T-helper 2 cell (primary cell): ENCODE measurements around the gene LYRM9.
"Not testable (repeated sequence)": the region's sequence is repeated elsewhere in the genome, so short reads cannot be mapped to it uniquely, and the experiment has no call there.

Experiments
- DNase-seq, 5 experiments: peaks; one replicate each; pipeline versions ENCODE4 v3.0.0 to v3.0.0-alpha.2; 2012 to 2022

Gene LYRM9

DNA sequence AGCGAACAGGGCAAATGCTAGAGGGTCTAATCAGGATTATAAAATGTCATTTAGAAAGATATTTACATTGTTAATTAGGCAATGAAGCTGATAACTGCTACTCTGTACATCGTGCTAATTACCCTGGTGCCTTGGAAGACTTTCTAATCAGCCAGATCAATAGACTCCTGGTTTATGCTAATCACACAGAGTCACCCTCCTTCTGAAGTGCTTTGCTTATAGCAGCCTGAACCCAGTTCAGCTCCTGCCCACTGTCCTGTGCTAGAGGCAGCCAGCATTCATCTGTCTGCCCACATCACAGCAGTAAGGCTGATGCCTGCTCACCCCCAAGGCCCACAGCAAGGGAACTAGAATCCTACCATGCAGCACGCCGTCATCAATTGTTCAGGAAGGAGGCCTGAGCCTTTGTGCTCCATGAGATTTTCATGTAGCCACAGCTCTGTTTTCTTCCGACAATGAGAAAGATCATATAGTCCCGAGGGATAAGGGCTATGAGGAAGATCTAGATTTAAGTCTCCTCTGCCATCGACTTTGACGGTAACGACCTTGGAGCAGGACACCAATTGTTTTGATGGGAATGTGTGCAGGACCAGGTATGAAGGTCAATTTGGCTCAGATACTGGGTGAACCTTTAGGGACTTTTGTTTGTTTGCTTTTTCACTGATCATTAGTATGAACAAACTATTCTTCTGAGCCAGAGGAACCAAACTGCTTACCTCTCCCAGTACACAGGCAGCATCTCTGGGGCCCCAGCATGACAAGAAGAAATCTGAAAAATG lies 12.5 kb upstream of the LYRM9 start:
- no peak for DNase-seq

DNA sequence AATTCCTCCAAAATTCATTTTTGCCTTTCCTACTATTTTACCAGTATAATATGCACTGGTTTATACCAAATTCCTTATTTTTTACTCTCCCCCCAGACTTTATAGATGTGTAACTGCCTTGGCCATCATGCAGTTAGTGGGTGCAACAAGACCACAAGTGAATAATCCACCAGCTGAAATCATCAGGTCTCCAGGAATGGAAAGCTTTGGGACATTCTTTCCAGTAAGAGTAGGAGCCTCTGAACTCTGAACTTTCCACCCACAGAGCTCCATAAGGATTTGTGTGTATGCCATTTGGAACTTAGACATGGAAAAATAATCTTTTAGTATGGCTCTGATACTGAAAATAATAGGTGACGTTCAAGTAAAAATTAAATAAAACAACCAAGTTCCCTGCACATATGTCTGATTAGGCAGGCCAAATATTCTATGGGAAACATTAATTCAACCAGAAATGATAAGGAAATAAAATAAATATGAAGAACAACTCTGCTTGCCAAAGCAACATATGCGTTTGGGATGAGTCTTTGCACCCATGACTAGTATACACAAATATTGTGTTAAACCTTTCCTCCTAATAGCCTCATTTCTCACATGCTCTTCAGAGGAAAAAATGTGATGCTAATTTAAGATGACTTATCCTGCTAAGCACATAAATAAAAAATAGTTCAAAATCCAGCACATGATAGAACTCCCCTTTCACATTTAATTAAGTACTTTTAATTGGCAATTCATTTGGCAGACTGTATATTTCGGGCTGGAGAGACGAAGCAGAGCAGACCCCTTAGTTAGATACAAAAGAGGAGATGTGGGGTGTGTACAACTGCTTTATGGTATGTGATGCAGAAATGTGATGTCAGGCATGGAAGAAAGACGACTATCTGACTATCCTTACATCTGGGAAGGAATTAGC lies 11.6 kb upstream of the LYRM9 start:
- DNase-seq = no peak

DNA sequence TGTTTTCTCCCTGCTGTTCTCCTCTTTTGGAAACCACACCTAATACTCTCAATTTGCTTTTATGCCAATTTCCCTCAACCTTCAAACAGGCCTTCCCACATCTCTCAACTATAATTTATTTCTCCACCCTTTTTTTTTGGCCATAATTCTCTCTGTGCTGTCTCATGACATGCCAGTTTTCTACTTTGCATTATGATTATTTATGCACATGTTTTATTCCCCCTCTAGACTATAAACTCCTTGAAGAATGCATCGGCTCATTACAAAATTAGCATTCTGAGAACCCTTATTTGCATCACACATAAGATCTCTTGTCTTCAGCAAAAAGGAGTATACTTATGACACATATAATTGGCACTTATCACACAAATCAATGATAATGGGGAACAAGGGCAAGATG lies 10.9 kb upstream of the LYRM9 start:
- DNase-seq = no peak

DNA sequence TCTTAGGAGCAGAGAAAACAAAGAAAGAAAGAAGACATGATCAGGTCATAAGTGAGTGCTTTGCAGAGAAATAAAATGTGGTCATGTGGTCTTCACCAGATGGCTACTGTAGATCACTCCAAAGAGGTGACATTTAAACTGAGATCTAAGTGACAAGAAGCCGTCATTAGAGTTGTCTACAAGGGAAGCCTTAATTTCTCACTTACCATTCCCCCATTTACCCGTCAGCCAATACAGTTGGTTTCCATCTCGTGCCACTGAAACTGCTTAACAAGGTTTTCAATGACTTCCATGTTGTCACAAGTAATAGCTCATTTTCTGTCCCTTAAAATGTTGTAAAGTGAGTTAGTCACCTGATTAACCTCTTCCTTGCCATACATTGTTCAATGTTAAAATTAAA lies 6.4 kb upstream of the LYRM9 start:
- no peak for DNase-seq

DNA sequence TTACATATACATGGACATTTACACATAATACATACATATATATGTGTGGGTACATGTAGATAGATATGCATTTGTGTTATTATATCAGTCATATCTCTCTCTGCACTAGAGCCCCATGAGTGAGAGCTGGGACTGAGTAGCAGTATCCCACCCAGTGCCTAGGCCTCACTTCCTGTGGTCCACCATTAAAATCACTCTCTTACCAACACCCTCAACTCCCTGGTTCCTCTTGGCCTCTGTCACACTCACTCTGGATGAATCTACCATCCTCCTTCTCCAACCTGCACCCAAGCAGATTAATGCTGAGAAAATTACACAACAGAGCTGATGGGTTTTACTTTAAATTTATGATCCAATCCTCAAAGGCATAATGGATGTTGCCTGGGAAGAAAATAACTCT lies 4.9 kb upstream of the LYRM9 start:
- no peak for DNase-seq

DNA sequence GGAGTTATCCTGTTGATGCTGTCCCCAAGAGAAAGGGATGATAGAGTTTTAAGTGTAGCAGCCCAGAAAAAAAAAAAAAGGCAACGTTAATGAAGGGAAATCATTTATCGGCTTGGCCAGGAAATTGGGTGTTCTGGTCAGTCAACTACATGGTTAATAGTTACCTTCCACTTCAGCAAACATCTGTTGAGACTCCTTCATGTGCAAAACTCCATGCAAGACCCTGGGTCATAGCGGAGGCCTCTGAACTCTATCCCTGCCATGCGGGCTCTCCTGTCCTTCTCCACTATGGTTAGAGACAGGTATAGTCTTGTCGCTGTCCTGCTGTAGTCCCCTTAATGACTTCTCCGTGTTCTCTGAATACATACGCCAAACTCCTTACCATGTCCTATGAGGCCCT lies 3.5 kb upstream of the LYRM9 start:
- no peak for DNase-seq

DNA sequence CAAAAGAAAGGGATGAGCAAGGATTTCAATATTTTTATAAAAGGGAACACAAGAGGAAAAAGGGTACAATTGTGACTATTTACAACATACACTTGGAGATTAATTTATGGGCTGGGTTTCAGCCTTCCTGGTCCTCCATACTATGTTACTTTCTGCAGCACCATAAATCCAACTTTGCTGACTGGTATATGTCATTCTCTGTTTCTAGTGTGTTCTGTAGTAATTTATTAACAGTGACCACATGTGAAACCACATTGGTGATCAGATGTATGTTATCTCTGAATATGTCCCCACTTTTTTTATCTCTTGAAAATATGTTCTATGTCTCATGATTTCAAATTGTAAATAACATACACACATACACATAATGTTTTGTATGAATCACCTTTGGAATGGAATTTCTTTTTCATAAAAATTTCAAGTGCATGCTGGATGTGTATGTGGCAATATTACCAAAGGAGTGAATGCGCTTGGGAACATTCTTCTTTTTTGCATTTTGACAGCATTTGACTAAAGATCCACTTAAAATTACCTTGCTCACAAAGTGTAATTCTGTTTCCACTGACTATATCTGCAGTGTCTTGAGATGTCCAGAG lies 2.9 kb upstream of the LYRM9 start:
- DNase-seq = no peak

DNA sequence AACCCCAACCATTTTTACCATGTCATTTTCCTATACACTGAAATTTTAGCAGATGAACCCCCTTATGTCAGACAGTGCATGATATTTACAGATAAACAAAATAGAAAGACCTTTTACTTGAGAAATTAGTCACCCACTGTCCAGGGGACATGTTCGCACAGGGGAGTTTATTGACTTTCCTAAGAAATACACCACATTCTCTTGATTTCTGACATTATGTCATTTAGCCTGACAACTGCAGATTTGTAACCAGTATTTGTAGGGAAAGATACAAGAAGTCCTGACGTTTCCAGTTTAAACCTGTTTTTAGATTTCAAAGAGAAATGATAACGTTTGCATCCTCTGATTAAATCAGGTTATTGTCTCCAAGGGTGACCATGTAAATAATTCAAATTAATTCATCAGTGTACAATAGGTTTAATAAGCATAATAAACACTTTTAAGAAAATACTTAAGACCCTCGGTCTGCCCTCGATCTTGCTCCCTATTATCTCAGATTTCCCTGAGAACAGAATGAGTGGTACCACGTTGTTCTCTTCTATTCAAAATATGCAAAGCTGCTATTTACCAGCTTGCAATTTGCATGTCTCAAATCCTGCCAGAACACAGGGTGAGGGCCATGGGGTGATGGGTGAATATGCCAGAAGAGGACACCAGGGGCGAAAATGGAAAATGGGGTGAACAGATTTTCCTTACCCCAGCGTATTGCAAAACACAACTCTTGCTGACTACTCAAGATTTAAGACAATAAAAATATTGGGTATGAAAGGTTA lies 2.1 kb upstream of the LYRM9 start:
- DNase-seq = no peak

DNA sequence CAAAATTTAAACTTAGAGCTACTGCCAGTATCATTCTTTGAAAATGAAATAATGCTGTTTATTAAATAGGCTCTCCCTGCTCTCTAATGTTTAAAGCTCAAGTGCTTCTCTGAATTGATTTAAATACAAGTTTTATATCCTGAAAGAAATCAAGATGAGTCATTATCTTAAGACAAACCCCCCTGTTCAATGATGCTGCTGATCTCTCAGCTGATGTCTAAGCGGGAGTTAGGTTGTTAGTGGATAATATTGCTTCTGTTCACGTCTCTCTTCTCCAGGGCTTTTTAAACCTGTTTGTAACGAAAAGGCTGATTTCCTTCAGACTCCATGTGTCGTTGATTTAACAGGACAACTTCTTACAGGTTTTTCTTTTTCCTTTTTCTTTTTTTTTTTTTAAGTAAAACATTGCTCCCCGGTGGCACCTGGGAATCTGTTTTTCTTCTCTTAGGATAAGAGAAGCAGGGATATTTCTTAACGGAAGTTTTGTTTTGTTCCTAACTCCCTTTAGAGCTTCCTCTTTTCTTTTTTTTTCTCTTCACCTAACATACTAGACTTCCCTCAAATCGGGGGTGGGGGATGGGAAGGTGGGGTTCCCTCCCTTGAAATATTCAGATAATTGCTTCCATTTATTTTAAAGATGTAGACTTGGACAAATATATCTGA lies 807 bp upstream of the LYRM9 start:
- DNase-seq = no peak

DNA sequence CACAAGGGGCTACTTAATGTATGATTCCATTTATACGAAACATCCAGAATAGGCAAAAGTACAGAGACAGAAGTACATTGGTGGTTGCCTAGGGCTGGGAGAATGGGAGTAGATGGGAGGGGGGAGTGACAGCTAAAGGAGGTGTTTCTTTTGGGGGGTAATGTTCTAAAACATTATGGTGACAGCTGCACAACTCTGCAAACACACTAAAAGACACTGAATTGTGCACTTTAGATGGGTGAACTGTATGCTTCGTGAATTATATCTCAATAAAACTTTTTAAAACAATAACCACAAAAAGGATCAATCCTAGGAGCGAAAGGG lies 661 bp downstream of the LYRM9 start:
- DNase-seq = no peak

DNA sequence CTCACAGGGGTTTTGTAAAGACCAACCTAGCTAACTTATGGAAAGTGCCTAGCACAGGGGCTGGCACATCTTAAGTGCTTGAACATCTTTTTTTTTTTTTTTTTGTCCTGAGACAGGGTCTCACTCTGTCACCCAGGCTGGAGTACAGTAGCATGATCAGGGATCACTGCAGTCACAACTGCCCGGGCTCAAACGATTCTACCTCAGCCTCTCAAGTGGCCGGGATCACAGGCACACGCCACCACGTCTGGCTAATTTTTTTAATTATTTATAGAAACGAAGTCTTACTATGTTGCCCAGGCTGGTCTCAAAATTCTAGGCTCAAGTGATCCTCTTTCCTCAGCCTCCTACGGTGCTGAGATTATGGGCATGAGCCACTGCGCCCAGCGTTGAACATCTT lies 1.3 kb downstream of the LYRM9 start:
- no peak for DNase-seq

DNA sequence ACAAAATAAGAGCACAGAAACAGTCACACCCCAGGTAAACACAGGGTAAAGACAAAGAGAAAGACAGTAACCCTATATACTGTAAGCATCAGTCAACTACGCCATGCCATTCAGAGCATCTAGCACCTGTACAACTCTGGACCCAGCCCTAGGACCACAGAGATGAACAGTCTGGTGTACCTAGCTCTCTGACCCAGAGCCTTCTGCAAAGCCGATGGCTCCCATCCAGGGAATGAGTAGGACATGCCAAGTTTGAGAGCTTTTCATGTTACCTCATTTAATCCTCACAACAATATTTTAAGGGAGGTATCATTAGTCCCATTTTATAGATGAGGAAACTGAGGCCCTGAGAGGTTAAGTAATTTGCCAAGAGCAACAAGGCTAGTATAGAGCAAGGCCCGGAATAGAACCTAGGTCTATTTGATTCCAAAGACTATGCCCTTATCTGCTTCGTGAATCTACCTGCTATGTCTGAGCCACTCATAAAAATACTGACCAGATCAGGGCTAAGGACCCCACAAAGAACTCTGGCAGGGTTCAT lies 3.4 kb downstream of the LYRM9 start:
- DNase-seq = no peak

DNA sequence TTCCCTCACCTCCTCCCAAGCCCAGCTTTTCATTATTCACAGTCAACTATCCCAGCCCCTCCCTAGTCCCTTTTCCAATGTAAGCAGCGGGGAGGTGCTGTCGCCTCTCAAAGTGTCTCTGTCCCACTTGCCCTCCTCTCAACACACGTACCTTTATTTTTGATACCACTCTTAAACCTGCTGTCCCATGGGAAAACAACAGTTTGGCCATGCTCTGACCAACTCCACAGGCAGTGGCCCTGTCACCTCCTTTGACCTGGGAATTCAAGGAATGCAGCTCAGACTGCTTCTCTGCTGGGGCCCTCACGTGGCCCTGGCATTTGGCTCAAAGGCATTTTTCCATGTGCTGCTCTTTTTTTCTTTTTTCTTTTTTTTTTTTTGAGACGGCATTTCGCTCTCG lies 4.2 kb downstream of the LYRM9 start:
- DNase-seq = no peak

DNA sequence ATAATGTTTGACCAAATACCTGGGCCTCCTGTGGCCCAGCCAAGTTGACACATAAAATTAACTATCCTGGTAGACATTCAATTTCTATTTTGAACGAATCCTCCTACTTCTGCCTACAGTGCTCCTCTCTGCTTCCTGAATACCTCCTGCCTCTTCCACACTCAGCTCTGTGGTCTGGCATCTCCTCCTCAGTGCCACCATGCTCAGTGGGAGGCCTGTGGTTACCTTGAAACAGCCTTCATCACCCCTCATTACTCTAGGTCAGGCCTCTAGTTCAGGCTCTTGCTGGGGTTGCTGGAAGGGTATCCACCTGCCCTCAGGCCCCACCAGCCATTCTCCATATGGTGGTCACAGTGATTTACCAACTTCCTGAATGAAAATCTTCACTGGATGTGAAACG lies 5.1 kb downstream of the LYRM9 start:
- no peak for DNase-seq

DNA sequence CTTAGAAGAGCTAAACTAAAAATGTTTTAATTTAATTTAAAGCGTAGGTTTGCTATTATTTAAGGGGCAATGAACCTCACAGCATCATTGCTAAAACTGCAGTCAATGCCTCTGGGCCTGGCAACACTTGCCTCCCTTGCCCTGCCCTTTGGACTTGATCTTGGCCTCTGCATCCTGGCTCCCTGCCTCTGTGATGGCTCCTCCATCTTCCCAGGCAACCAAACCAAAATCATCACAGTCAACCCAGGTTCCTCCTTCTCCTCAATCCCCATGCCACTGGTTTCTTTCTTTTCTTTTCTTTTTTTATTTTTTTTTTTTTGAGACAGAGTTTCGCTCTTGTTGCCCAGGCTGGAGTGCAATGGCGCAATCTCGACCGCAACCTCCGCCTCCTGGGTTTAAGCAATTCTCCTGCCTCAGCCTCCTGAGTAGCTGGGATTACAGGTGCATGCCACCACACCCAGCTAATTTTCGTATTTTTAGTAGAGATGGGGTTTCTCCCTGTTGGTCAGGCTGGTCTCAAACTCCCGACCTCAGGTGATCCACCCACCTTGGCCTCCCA lies 6.7 kb downstream of the LYRM9 start:
- not testable (repeated sequence) for DNase-seq

DNA sequence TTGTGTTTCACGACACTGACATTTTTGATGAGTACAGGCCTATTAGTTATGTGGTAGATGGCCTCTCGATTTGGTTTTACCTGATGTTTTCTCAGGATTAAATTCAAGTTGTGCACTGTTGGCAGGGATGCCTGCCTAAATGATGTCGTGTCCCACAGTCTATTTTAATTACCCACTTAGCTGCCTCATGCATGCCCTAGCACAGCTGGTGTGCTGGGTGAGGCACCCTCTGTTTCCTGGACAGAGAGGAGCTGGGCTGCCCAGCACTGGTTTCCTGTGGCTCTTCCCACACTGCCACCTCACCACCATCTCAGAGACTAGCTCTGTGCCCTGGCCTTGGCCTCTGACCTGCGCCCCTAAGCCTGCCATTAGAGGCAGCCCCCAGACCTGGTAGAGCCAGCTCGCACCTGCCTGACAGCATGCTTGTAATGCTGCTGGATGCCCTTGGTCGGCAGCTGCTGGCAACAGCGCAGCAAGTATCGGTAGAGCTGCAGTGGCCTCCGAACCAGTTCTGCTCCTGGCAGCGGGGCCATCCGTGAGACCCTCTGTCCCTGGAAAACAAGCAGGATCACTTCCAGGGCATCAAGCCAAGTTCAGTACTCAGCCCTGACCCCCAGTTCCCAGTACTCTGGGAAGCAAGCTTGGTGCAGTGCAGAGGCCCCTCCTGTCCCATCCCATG lies 10.9 kb downstream of the LYRM9 start:
- DNase-seq = no peak

DNA sequence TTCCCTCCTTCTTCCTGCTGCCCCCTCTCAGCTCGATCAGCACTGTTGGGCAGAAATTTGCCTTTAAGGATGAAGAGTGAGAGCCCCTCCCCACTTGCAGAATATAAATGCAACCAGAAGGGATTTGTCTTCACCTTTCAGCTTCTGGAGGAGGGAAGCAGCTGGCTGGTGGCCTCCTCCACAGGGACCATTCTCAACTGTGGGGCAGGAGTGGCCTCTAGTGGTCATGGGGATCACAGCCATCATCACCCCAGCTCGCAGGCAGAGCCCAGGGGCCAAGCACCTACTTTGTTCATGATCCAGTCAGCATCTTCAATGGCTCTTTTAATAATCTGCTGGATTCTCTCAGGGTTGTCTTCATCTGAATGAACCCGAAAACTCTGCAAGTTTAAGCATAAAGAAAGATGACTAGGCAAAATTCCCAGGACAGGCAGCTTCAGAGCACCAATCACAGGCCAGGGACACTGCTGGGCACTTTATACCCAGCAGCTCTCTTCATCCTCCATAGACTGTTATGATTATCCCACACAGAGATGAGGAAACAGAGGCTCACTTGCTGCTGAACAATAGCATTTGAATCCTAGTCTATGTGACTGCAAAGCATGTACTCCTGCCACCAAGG lies 13.1 kb downstream of the LYRM9 start:
- DNase-seq = peak; percentile 24 to 66 (median 42)

DNA sequence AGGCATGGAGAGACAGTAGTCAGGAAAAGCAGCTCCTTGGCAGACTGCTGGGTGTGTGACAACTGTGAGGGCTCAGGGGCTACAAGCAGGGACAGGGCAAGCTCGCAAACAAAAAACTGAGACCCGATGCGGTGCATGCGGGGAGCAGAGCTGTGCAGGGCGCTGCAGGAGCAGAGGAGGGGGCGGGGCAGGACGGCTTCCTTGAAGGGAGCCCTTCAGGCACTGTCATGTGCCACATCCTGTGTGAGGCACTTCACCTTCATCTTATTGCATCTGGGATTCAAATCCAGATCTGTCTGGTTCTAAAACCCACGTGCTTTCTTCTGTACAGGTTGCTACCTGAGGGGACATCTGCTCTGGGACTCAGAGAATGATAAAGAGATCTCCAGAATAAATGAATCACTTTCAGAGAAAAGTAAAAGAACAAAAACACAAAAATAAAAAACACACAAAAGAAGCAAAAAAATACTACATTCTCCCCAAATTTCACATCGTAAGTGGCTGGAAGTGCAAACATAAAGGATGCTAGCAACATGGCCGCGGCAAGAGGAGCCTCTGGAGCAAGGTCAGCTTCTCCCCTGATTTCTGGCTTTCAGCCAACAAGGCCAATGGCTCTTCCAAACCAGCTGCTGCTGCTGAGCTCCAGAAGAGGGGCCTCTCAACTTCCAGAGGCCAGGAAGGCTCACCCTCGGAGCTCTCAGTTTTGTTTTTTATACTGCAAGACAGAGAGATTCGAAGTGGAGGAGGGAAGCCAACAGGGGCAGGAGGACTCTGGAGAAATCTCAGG lies 14.2 kb downstream of the LYRM9 start:
- peak in 1 of 5 experiments; percentile 76 for DNase-seq

DNA sequence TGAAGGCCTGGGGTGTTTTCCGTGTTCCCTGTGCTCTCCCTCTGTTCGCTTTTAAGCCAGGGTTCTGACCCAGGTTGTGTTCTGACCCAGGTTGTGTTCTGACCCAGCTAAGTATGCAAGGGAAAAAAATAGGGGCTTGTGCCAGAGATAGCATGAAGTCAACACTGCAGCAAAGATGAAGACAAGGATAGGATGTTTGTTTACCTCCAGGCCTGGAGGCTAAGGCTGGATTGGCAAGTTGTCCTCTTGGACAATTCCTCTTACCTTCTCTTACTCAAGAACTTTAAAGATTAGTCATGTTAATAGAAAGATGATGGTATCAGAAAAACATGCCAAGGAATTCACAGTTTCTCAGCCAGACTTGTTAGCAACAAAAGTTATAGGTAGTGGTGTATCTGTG lies 19.4 kb downstream of the LYRM9 start:
- DNase-seq = no peak

DNA sequence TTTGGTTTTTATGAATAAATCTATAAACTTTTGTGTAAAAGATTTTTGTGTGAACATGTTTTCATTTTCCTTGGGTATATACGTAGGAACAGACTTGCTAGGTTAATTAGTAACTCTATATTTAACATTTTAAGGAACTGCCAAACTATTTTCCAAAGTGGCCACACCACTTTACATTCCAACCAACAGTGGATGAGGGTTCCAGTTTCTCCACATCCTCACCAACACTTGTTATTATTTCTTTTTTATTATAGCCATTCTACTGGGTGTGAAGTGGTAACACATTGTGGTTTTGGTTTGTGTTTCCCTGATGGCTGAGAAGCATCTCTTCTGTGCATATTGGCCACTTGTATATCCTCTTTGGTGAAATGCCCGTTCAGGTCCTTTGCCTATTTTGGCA lies 20.0 kb downstream of the LYRM9 start:
- no peak for DNase-seq
